Measurements from ENCODE around the gene SEMA6B.

DNA sequence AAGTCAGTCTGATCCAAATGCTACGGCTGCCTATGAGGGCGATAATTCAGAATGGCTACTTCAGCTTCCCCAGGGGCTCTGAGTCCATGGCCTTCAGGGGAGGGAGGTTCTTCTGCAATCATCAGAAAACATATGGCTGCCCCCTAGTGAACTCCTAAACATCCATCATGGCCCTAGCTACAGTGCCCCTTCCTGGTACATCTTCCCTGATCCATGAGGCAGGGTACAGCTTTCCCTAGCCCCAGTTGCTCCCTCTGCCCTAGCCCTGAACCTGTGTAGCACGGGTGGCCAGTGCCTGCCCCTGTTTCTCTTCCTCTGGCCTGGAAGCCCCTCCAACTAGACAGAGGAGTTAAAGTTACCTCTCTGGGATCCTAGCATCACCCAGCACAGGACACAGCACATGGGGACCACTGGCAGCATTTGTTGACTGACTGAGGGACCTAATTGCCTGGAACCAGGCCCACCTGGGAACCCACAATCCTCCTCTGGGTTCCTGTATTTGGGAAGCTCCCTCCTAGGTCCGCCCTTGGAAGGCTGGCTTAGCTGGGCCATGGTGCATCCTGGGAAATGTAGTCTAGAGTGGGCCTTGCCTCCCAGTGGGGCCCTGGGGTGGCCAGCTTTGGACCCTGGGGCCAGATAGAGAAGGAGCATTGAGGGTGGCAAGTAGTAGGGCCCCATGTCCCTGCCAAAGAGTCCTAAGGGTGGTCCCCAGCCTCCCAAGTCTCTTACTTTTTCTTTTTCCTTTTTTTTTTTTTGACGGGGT is 17.7 kb upstream of the SEMA6B start:
- TF ChIP-seq EZH2 (IDR thresholded peaks at IDR 0.05; ENCODE audit: borderline replicate concordance, insufficient read depth, low read length, poor library complexity, severe bottlenecking) (no peak), RAD21 (conservative IDR thresholded peaks at IDR 0.05) (no peak)

All from neural cell (in vitro differentiated cells).